Endothelial cell of umbilical vein (primary cell): ENCODE results near the gene SGF29. TPM values are rescaled to one million over a fixed set of nuclear protein-coding genes. Genes with fewer than 3 reads are reported as not detected.

Experiments
- BruUV-seq: library from RNA; stranded (reverse); fragments of 400-500 nt; replicated peaks from 2 replicates; lab custom pipeline; 2021; lab: Mats Ljungman, UMichigan
- CTCF ChIA-PET: fragments of 300-600, 350-600 bp; sonication (Branson Sonifier 250); formaldehyde crosslinking; loops from one replicate; lab custom pipeline; 2021; ENCODE audit warnings: antibody characterized with exemption, inconsistent platforms; lab: Charles Lee
- POLR2A ChIA-PET: fragments of 300-600, 350-600 bp; sonication (Branson Sonifier 250); formaldehyde crosslinking; loops from one replicate; lab custom pipeline; 2021; ENCODE audit warnings: antibody characterized with exemption, inconsistent platforms; lab: Charles Lee
- DNase-seq: peaks from one replicate; pipeline ENCODE4 v3.0.0-alpha.2; 2011; ENCODE audit warnings: low read depth, low spot score
- FAIRE-seq: peaks from 2 replicates; lab custom pipeline; 2011; peaks lifted over from hg19 to GRCh38; lab: Jason Lieb, UNC
- H2AFZ ChIP-seq: 2 replicates; pipeline ENCODE4 v1.6.0; 2012; ENCODE audit warnings: low read depth, low read length, control low read depth, inconsistent platforms
- H3K27ac ChIP-seq: 2 replicates; pipeline ENCODE4 v1.5.1; 2011; ENCODE audit warnings: low read depth, mild to moderate bottlenecking, control low read depth, low read length, moderate library complexity; ENCODE audit not compliant: insufficient read depth
- H3K27me3 ChIP-seq, 2 experiments: 2 replicates each; pipeline versions ENCODE4 v1.6.0 to v1.6.1; 2011; ENCODE audit warnings: low read length in 2 of 2, mixed read lengths in 1 of 2; ENCODE audit not compliant: control insufficient read depth in 2 of 2, insufficient read depth in 2 of 2
- H3K36me3 ChIP-seq, 2 experiments: 2 replicates in 1 of 2; 3 replicates in 1 of 2; pipeline ENCODE4 v1.5.1; 2011; ENCODE audit warnings: low read length in 2 of 2, mild to moderate bottlenecking in 1 of 2, moderate library complexity in 1 of 2; ENCODE audit not compliant: control insufficient read depth in 2 of 2, insufficient read depth in 2 of 2; ENCODE audit errors: extremely low read depth in 1 of 2
- H3K4me1 ChIP-seq: 3 replicates; pipeline ENCODE4 v1.5.1; 2011; ENCODE audit warnings: mild to moderate bottlenecking, low read length; ENCODE audit not compliant: control insufficient read depth, insufficient read depth; ENCODE audit errors: extremely low read depth
- H3K4me2 ChIP-seq: 2 replicates; pipeline ENCODE4 v1.6.1; 2011; ENCODE audit warnings: low read length, control low read depth, mixed read lengths; ENCODE audit not compliant: insufficient read depth
- H3K4me3 ChIP-seq, 3 experiments: fragments of 200-600 bp in 1 of 3; sonication (generic), shearing (Covaris generic) in 1 of 3; replicated peaks in 1 of 3; 2 replicates each; pipeline ENCODE4 v1.5.1; 2011 to 2016; ENCODE audit warnings: control low read depth in 3 of 3, low read length in 3 of 3, mild to moderate bottlenecking in 2 of 3, inconsistent platforms in 1 of 3, low read depth in 1 of 3, moderate library complexity in 1 of 3; ENCODE audit not compliant: insufficient read depth in 1 of 3
- H3K79me2 ChIP-seq: 2 replicates; pipeline ENCODE4 v1.6.0; 2012; ENCODE audit warnings: low read length, inconsistent platforms; ENCODE audit not compliant: control insufficient read depth, insufficient read depth
- H3K9ac ChIP-seq: replicated peaks from 2 replicates; pipeline ENCODE3; 2011; ENCODE audit warnings: low read length, control low read depth; ENCODE audit not compliant: insufficient read depth; ENCODE audit errors: extremely low read depth
- H3K9me1 ChIP-seq: replicated peaks from 3 replicates; pipeline ENCODE4 v1.6.0; 2011; ENCODE audit warnings: mild to moderate bottlenecking, low read length; ENCODE audit not compliant: control insufficient read depth, insufficient read depth; ENCODE audit errors: extremely low read depth
- H3K9me3 ChIP-seq: replicated peaks from 2 replicates; pipeline ENCODE4 v1.5.1; 2012; ENCODE audit warnings: low read length, inconsistent platforms; ENCODE audit not compliant: control insufficient read depth, insufficient read depth
- H4K20me1 ChIP-seq: replicated peaks from 2 replicates; pipeline ENCODE3; 2011; ENCODE audit warnings: mild to moderate bottlenecking, low read length; ENCODE audit not compliant: control insufficient read depth, insufficient read depth; ENCODE audit errors: extremely low read depth
- CTCF ChIP-seq, 2 donors: IDR thresholded peaks; 1 replicate in 1 of 2; 2 replicates in 1 of 2; pipeline ENCODE4 v1.5.1; 2011; ENCODE audit warnings: low read length in 2 of 2, mild to moderate bottlenecking in 2 of 2, moderate library complexity in 2 of 2, control low read depth in 1 of 2, inconsistent platforms in 1 of 2, low read depth in 1 of 2; ENCODE audit not compliant: insufficient read depth in 1 of 2; ENCODE audit errors: extremely low read depth in 1 of 2
- EZH2 ChIP-seq: IDR thresholded peaks from 2 replicates; pipeline ENCODE4 v1.6.1; 2012; ENCODE audit warnings: borderline replicate concordance, low read depth, mild to moderate bottlenecking, moderate library complexity, low read length, inconsistent platforms; ENCODE audit not compliant: severe bottlenecking
- FOS ChIP-seq: IDR thresholded peaks from 2 replicates; pipeline ENCODE4 v1.6.1; 2011; ENCODE audit warnings: mild to moderate bottlenecking, low read length, moderate library complexity, borderline replicate concordance; ENCODE audit not compliant: insufficient read depth
- GATA2 ChIP-seq: IDR thresholded peaks from 2 replicates; pipeline ENCODE4 v1.7.0; 2011; ENCODE audit warnings: low read depth, mild to moderate bottlenecking, moderate library complexity, mixed read lengths, low read length; ENCODE audit not compliant: insufficient read length, insufficient read depth
- JUN ChIP-seq: IDR thresholded peaks from 2 replicates; pipeline ENCODE4 v1.6.1; 2011; ENCODE audit warnings: borderline replicate concordance, low read depth; ENCODE audit not compliant: insufficient read length, insufficient read depth
- MAX ChIP-seq: IDR thresholded peaks from 2 replicates; pipeline ENCODE4 v1.6.1; 2011; ENCODE audit not compliant: insufficient read depth, insufficient read length
- MYC ChIP-seq: IDR thresholded peaks from one replicate; pipeline ENCODE4 v1.6.1; 2011; ENCODE audit warnings: mild to moderate bottlenecking, low read depth, low read length
- POLR2A ChIP-seq: IDR thresholded peaks from 2 replicates; pipeline ENCODE4 v1.6.1; 2012; ENCODE audit warnings: low read depth, mild to moderate bottlenecking, control low read depth, low read length
- POLR2AphosphoS5 ChIP-seq: IDR thresholded peaks from 2 replicates; pipeline ENCODE4 v1.6.1; 2012; ENCODE audit warnings: low read depth, mild to moderate bottlenecking, control low read depth, low read length, moderate library complexity; ENCODE audit not compliant: insufficient read depth
- dilution Hi-C: fragments of 300-500 bp; cut with MboI; formaldehyde crosslinking; loops from one replicate; pipeline ENCODE4 v1.15.0; 2019; ENCODE audit warnings: low sequenced_read_pairs; ENCODE audit not compliant: extremely low pct_ligation_motif_present
- intact Hi-C: fragments of 100-400 bp; cut with micrococcal nuclease; formaldehyde crosslinking; loops from one replicate; pipeline ENCODE4 v1.10.0; 2022
- polyA plus RNA-seq, 4 experiments: library from polyadenylated mRNA; depleted of rRNA in 3 of 4; stranded (reverse) in 3 of 4; unstranded in 1 of 4; fragments of >200 nt; gene quantifications; 2 replicates each; pipeline versions ENCODE4 v1.2.1 to v1.2.3, GENCODE V29; 2011 to 2012; ENCODE audit warnings: missing spikeins in 1 of 4
- total RNA-seq: library from RNA; stranded (reverse); gene quantifications from 2 replicates; pipeline ENCODE4 v1.2.3, GENCODE V29; 2021

SGF29 gene
- total and polyA plus RNA-seq, 2 donors (not counting 3 experiments of a cell fraction or from before 2014, with no cell fraction given): 3.4 to 12.0 TPM

- Histone ChIP-seq H3K4me3 (no peak overlapping the region), H3K27ac (no peak overlapping the region), H4K20me1 (no peaks in the 10 kb centered on the region), H3K9ac (no peak overlapping the region), H3K79me2 (no peaks in the 10 kb centered on the region), H3K9me3 (no peaks in the 10 kb centered on the region), H2AFZ (no peak overlapping the region), H3K36me3 (no peaks in the 10 kb centered on the region), H3K4me2 (no peak overlapping the region), H3K27me3 (no peaks in the 10 kb centered on the region), H3K4me1 (no peaks in the 10 kb centered on the region), H3K9me1 (no peaks in the 10 kb centered on the region)
- no peak for TF ChIP-seq CTCF (IDR thresholded peaks at IDR 0.05; ENCODE audit: extremely low read depth in 1 of 2, insufficient read depth in 1 of 2, low read depth in 1 of 2, low read length in 2 of 2)
- BruUV-seq: no TSS peak
- no peak for FAIRE-seq
- CTCF ChIA-PET: no interaction called here
- POLR2A ChIA-PET: interaction anchor here (0.6 kb wide), 1 partner anchor 28 kb away, joined by 11 read pairs; no protein-coding TSS in a partner anchor
- intact Hi-C loops: no loop called here
- DNase-seq: no peak
- dilution Hi-C loops: no loop called here
Measured at GRCh38 chr16:28513484-28514181, 40.1 kb upstream of the SGF29 start.

- dilution Hi-C loops: no loop called here
- Histone ChIP-seq H3K27me3 (no peaks in the 10 kb centered on the region), H3K27ac (no peak overlapping the region), H3K36me3 (no peaks in the 10 kb centered on the region), H3K4me1 (no peaks in the 10 kb centered on the region), H3K4me3 (no peak overlapping the region), H2AFZ (no peak overlapping the region), H3K9ac (no peak overlapping the region), H3K9me1 (no peaks in the 10 kb centered on the region), H3K4me2 (no peak overlapping the region), H3K9me3 (no peaks in the 10 kb centered on the region), H4K20me1 (no peaks in the 10 kb centered on the region), H3K79me2 (no peaks in the 10 kb centered on the region)
- no TSS peak for BruUV-seq
- POLR2A ChIA-PET: interaction anchor here (0.6 kb wide), 1 partner anchor 29 kb away, joined by 11 read pairs; no protein-coding TSS in a partner anchor
- intact Hi-C loops: no loop called here
- CTCF ChIA-PET: no interaction called here
- FAIRE-seq (no peak), DNase-seq (no peak)
- TF ChIP-seq EZH2: no peak
- TF ChIP-seq MYC: no peak
- TF ChIP-seq CTCF (IDR thresholded peaks at IDR 0.05; ENCODE audit: extremely low read depth in 1 of 2, insufficient read depth in 1 of 2, low read depth in 1 of 2, low read length in 2 of 2): no peak
- TF ChIP-seq MAX: no peak
- no peak for TF ChIP-seq GATA2
- TF ChIP-seq POLR2AphosphoS5: no peak
- TF ChIP-seq POLR2A: no peak
- no peak for TF ChIP-seq FOS
- no peak for TF ChIP-seq JUN
Measured at GRCh38 chr16:28514246-28514645, 39.5 kb upstream of the SGF29 start.
